ENCODE measurements around the gene HPGD.
A peak's percentile ranks its signal among the peaks of the same experiment; 100 is the strongest.

HPGD gene

GRCh38 chr4:174521800-174522182 lies 497 bp downstream of the HPGD start:
- Histone ChIP-seq H3K4me1 (ENCODE audit: insufficient read depth, low read length, severe bottlenecking) (peaks cover 18% of the 10 kb centered on the region), H3K79me2 (ENCODE audit: insufficient read depth, low read length) (no peaks in the 10 kb centered on the region), H3K36me3 (ENCODE audit: insufficient read depth, low read length) (no peaks in the 10 kb centered on the region), H2AFZ (ENCODE audit: low read length) (peak overlapping the region; percentile 71; the same call in 1 of the 2 replicates), H3K9me3 (ENCODE audit: low read length) (no peaks in the 10 kb centered on the region), H3K9me2 (ENCODE audit: low read depth, low read length) (no peaks in the 10 kb centered on the region), H4K20me1 (ENCODE audit: insufficient read depth, low read length) (no peaks in the 10 kb centered on the region), H3K27ac (ENCODE audit: low read depth, low read length, poor library complexity, severe bottlenecking) (no peak overlapping the region), H3K4me3 (ENCODE audit: low read depth, low read length, poor library complexity, severe bottlenecking) (peak overlapping the region; percentile 60), H3K27me3 (ENCODE audit: insufficient read depth, low read length) (no peaks in the 10 kb centered on the region), H3K9ac (ENCODE audit: low read length) (peak overlapping the region; percentile 57), H3F3A (ENCODE audit: insufficient read depth, low read length) (no peaks in the 10 kb centered on the region), H3K4me2 (ENCODE audit: low read length) (peak overlapping the region; percentile 76)
- TF ChIP-seq CTCF (IDR thresholded peaks at IDR 0.05; ENCODE audit: low read length) (peak; percentile 19; the same call in 1 of the 2 replicates), EZH2 (IDR thresholded peaks at IDR 0.05; ENCODE audit: borderline replicate concordance, low read length) (no peak)

- H3K4me3 ChIP-seq (ENCODE audit: low read depth, low read length, poor library complexity, severe bottlenecking): no peak overlapping the region
- no peaks in the 10 kb centered on the region for H3K9me3 ChIP-seq (ENCODE audit: low read length)
- no peaks in the 10 kb centered on the region for H3K36me3 ChIP-seq (ENCODE audit: insufficient read depth, low read length)
- no peaks in the 10 kb centered on the region for H3F3A ChIP-seq (ENCODE audit: insufficient read depth, low read length)
- H3K4me1 ChIP-seq (ENCODE audit: insufficient read depth, low read length, severe bottlenecking): peaks cover 18% of the 10 kb centered on the region
- H2AFZ ChIP-seq (ENCODE audit: low read length): no peak overlapping the region
- no peaks in the 10 kb centered on the region for H3K79me2 ChIP-seq (ENCODE audit: insufficient read depth, low read length)
- TF ChIP-seq CTCF (IDR thresholded peaks at IDR 0.05; ENCODE audit: low read length) (no peak), EZH2 (IDR thresholded peaks at IDR 0.05; ENCODE audit: borderline replicate concordance, low read length) (no peak)
- H4K20me1 ChIP-seq (ENCODE audit: insufficient read depth, low read length): no peaks in the 10 kb centered on the region
- no peaks in the 10 kb centered on the region for H3K9me2 ChIP-seq (ENCODE audit: low read depth, low read length)
- H3K4me2 ChIP-seq (ENCODE audit: low read length): no peak overlapping the region
- no peak overlapping the region for H3K9ac ChIP-seq (ENCODE audit: low read length)
- H3K27me3 ChIP-seq (ENCODE audit: insufficient read depth, low read length): no peaks in the 10 kb centered on the region
- H3K27ac ChIP-seq (ENCODE audit: low read depth, low read length, poor library complexity, severe bottlenecking): no peak overlapping the region
Observed at GRCh38 chr4:174520660-174521059, 1.6 kb downstream of the HPGD start.

GRCh38 chr4:174517502-174518445 lies 4.5 kb downstream of the HPGD start:
- H3K9me3 ChIP-seq (ENCODE audit: low read length): no peaks in the 10 kb centered on the region
- no peak overlapping the region for H2AFZ ChIP-seq (ENCODE audit: low read length)
- TF ChIP-seq EZH2 (IDR thresholded peaks at IDR 0.05; ENCODE audit: borderline replicate concordance, low read length) (no peak), CTCF (IDR thresholded peaks at IDR 0.05; ENCODE audit: low read length) (no peak)
- H4K20me1 ChIP-seq (ENCODE audit: insufficient read depth, low read length): no peaks in the 10 kb centered on the region
- H3K36me3 ChIP-seq (ENCODE audit: insufficient read depth, low read length): no peaks in the 10 kb centered on the region
- no peak overlapping the region for H3K4me3 ChIP-seq (ENCODE audit: low read depth, low read length, poor library complexity, severe bottlenecking)
- no peak overlapping the region for H3K27ac ChIP-seq (ENCODE audit: low read depth, low read length, poor library complexity, severe bottlenecking)
- no peaks in the 10 kb centered on the region for H3K79me2 ChIP-seq (ENCODE audit: insufficient read depth, low read length)
- H3F3A ChIP-seq (ENCODE audit: insufficient read depth, low read length): no peaks in the 10 kb centered on the region
- H3K27me3 ChIP-seq (ENCODE audit: insufficient read depth, low read length): no peaks in the 10 kb centered on the region
- H3K4me1 ChIP-seq (ENCODE audit: insufficient read depth, low read length, severe bottlenecking): peaks cover 10% of the 10 kb centered on the region
- H3K4me2 ChIP-seq (ENCODE audit: low read length): no peak overlapping the region
- H3K9me2 ChIP-seq (ENCODE audit: low read depth, low read length): no peaks in the 10 kb centered on the region
- H3K9ac ChIP-seq (ENCODE audit: low read length): no peak overlapping the region
